HS-27A (cell line): Measurements from ENCODE around the gene KLRC3.
"Not testable (repeated sequence)": the region's sequence is repeated elsewhere in the genome, so short reads cannot be mapped to it uniquely, and the experiment has no call there.

ENCODE experiments used
- DNase-seq: peaks from one replicate; pipeline ENCODE4 v3.0.0-alpha.2; 2012; ENCODE audit warnings: low read depth, missing footprints

Gene KLRC3

GRCh38 chr12:10420334-10420733, at the start of gene KLRC3:
Gene KLRC3 (minus strand): TSS chr12:10420595. CDS start chr12:10420550, 45 bp downstream.
- DNase-seq = not testable (repeated sequence)

- DNase-seq = no peak
Measured at GRCh38 chr12:10469701-10470100, 49.3 kb upstream of the KLRC3 start.

DNA sequence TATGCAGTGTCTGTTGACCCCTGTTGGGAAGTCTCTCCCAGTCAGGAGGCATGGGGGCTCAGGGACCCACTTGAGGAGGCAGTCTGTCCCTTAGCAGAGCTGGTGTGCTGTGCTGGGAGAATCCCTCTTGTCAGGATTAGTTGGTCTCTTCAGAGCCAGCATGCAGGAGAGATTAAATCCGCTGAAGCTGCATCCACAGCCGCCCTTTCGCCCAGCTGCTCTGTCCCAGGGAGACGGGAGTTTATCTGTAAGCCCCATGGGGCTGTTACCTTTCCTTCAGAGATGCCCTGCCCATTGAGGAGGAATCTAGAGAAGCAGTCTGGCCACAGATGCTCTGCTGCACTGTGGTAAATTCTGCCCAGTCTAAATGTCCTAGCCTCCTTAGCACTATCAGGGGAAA, 45.9 kb upstream of the KLRC3 start:
- DNase-seq = no peak

- no peak for DNase-seq
Measured at GRCh38 chr12:10457760-10458159, 37.4 kb upstream of the KLRC3 start.

- DNase-seq = no peak
Measured at GRCh38 chr12:10456856-10457255, 36.5 kb upstream of the KLRC3 start.

DNA sequence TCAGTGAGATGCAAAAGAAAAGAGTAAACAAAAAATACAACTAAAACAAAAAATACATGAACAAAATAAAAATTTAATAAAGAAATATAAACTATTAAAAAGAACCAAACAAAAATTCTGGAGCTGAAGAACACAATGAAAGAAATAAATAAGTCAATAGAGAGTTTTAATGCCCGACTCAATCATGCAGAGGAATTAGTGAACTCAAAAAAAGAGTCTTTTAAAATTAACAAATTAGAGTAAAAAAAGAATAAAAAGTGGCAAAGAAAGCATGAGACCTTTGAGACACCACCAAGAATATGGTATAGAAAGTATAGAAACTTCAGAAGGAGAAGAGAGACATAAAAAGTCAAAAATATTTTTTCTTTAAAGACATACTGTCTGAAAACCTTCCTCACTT, 35.4 kb upstream of the KLRC3 start:
- DNase-seq = no peak

DNA sequence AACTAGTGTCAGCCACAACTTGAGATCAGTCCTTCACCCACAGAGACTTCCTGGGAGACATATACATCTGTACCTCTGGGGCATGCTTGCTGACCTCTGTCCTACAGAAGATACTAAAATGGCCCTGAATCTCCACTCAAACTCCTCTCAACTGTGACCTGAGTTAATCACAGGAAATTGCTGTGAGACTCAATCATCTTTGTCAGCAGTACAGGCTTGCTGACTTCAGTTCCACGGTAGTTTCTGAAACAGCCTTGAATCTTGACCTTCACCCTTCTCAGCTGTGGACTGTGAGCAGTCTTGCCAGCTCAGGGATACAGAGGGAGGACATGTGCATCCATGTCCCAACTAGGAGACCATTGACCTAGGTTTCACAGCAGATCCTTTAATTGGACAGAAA, 34.1 kb upstream of the KLRC3 start:
- no peak for DNase-seq

DNA sequence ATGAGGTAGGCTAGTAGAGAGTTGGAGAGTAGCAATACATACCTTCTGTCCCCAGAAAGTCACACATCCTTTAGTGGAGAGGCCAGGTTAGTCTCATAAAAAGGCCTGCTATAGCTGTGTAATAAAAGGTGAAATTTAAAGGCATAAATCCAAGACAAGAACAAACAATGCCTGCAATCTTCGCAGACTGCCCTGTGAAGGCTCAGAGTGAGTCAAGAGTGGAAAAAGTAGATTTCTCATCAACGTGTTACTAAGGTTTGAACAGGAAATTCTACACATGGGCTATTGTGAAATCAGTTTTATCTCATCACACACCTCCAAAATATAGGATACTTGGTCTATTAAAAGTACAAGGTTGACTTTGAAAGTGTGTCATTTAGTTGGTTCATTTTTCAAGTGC, 32.8 kb upstream of the KLRC3 start, which contains the start of gene KLRC1:
Gene KLRC1, minus strand, starts transcription at position 222 of the 400 bp plus-strand sequence. CDS start 2,221 bp downstream, outside the sequence.
- DNase-seq = no peak

DNA sequence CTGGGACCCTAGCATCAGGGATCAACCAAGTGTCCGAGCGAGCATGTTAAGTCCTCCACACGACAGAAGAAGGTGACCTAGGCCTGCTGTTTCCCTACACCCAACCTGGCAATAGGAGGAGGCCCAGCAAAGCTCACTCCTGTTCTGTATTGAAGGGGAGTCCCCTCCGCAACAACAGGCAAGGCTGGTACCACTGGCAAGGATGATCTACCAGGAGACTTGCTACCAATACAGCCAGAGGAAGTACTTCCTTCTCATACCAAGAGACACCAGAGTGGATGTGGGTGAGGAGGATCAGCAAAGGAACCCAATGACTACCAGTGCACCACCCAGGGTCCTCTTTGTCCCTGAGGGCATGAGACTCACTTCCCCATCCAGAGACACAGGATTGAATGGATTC, 27.8 kb upstream of the KLRC3 start:
- no peak for DNase-seq

GRCh38 chr12:10446052-10446451, 25.7 kb upstream of the KLRC3 start:
- DNase-seq = not testable (repeated sequence)

- DNase-seq = not testable (repeated sequence)
Measured at GRCh38 chr12:10441144-10441543, 20.7 kb upstream of the KLRC3 start.

DNA sequence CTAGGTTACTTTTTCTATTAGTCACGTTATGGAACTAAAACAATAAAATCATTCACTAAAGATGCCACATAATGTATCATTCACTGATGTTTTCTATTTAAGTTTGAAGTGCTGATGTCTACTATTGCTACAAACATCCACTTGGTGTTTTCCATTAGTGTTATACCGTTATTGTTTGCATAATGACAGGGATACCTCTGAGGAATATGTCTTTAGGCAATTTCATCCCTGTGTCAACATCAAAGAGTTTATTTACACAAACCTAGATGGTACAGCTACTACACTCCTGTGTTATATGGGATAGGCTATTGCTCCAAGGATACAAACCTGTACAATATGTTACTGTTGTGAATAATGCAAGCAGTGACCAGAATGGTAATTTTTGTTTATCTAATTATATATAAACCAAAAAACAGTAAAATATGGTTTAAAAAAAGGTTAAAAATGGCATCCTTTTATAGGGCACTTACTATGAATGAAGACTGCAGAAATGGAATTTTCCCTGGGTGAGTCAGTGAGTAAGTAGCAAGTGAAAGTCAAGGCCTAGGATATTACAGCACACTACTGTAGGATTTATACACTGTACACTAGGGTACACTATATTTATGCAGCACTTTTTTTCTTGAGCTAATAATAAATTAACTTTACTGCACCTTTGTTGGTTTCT, 19.3 kb upstream of the KLRC3 start:
- DNase-seq = not testable (repeated sequence)

DNA sequence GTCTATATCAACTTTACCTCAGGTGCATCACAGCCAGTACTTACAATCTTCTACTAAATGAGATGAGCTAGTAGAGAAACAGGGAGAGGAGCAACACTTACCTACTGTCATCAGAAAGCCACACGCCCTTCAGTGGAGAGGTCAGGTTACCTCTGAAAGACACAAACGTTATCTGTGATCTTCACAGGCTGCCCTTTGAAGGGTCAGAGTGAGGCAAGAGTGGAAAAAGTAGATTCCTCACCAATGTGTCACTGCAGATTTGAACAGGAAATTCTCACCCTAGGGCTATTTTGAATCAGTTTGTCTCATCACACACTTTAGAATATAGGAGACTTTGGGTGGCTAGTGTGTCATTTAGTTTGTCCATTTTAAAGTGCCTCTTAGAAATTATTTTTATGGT, 17.2 kb upstream of the KLRC3 start:
- not testable (repeated sequence) for DNase-seq

DNA sequence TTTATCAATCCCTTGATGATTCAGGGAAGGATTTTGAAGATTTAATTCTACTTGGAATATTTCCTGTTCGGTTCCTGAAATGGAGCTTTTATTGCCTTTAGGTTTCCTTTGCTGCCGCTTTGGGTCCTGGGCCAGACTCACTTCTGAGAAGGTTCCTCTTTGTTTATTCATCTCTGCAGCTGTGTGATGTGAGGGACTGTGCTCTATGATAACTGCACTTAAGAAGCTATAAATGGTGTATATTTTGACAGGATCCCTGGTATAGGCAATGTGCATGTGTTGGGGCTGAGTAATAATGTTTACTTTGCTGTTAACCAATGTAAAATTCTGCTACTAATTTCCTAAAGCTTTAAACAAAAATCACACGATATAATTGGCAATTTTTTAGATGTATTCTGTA, 15.4 kb upstream of the KLRC3 start, which contains the start of gene KLRC2:
Gene KLRC2, minus strand, starts transcription at position 195 of the 400 bp plus-strand sequence. Its CDS starts 24 bp downstream, at position 171.
- peak; percentile 8 for DNase-seq

GRCh38 chr12:10430623-10431022, 10.2 kb upstream of the KLRC3 start:
- DNase-seq = not testable (repeated sequence)

- not testable (repeated sequence) for DNase-seq
Measured at GRCh38 chr12:10425938-10426337, 5.5 kb upstream of the KLRC3 start.

- DNase-seq = not testable (repeated sequence)
Measured at GRCh38 chr12:10424260-10424899, 4.0 kb upstream of the KLRC3 start.

DNA sequence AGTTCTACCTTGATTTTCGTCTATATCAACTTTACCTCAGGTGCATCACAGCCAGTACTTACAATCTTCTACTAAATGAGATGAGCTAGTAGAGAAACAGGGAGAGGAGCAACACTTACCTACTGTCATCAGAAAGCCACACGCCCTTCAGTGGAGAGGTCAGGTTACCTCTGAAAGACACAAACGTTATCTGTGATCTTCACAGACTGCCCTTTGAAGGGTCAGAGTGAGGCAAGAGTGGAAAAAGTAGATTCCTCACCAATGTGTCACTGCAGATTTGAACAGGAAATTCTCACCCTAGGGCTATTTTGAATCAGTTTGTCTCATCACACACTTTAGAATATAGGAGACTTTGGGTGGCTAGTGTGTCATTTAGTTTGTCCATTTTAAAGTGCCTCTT, 1.8 kb upstream of the KLRC3 start:
- DNase-seq = not testable (repeated sequence)

GRCh38 chr12:10409392-10409791, 11.0 kb downstream of the KLRC3 start, which contains the start of gene KLRC4:
Gene KLRC4 (minus strand): TSS chr12:10409757. CDS start chr12:10409575, 182 bp downstream.
- no peak for DNase-seq

DNA sequence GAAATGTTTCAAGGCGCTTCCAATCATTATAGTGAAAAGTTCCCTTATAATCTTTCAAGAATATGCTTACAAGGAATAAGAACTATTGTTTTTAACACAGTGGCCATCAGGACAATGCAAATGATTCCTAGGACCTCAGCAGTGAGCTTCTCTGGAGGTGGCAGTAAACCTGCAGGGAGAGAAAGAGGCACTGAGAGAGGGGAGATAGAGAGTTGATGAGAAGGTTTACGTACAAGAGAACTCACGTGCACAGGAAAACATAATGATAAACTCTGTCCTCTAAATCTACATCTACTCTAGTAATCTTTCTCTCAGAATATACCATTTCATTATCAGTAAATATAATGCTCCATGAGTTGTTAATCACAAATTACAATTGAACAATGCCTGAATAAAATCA, 11.6 kb downstream of the KLRC3 start:
- no peak for DNase-seq

GRCh38 chr12:10406725-10407124, 13.7 kb downstream of the KLRC3 start:
- no peak for DNase-seq

GRCh38 chr12:10405294-10405693, 15.1 kb downstream of the KLRC3 start:
- no peak for DNase-seq

DNA sequence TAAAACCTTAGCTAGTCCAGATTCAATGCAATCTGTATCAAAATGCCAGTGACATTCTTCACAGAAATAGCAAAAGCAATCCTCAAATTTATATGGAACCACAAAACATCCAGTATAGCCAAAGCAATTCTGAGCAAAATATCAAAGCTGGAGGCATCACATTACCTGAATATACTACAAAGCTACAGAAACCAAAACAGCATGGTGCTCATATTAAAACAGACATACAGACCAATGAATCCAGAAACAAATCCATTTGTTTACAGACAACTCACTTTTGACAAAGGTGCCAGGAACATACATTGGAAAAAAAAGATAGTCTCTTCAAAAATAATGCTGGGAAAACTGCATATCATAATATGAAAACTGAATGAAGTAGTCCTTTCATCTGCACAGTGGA, 15.6 kb downstream of the KLRC3 start:
- no peak for DNase-seq
